Natural killer cell (primary cell): ENCODE data around the gene DPM2. TPM values are rescaled to one million over a fixed set of nuclear protein-coding genes. Genes with fewer than 3 reads are reported as not detected.

Experiments used
- ATAC-seq, 3 donors: fragments of 150-1000 bp in 2 of 3; fragments of 200-7000 bp in 1 of 3; cut with Tn5 transposase; 1 replicate in 1 of 3; 2 replicates in 2 of 3; pipeline ENCODE4 v1.10.0; 2021; ENCODE audit warnings: mild to moderate bottlenecking in 2 of 3, moderate library complexity in 2 of 3
- DNase-seq, 2 donors: peaks; one replicate each; pipeline versions ENCODE4 v3.0.0 to v3.0.0-alpha.2; 2013 to 2021; ENCODE audit warnings: mixed read lengths in 1 of 2
- H3K27ac ChIP-seq: one replicate; pipeline ENCODE4 v1.5.1; 2013; ENCODE audit warnings: mild to moderate bottlenecking, low read length
- H3K27me3 ChIP-seq: one replicate; pipeline ENCODE4 v1.6.1; 2013; ENCODE audit warnings: low read length; ENCODE audit not compliant: control insufficient read depth, insufficient read depth
- H3K36me3 ChIP-seq: one replicate; pipeline ENCODE4 v1.6.1; 2013; ENCODE audit warnings: low read length; ENCODE audit not compliant: control insufficient read depth, insufficient read depth
- H3K4me1 ChIP-seq: one replicate; pipeline ENCODE4 v1.6.1; 2013; ENCODE audit warnings: low read length; ENCODE audit not compliant: control insufficient read depth, insufficient read depth
- H3K4me3 ChIP-seq: one replicate; pipeline ENCODE4 v1.5.1; 2013; ENCODE audit warnings: low read length
- H3K9me3 ChIP-seq: one replicate; pipeline ENCODE4 v1.6.1; 2013; ENCODE audit warnings: low read length; ENCODE audit not compliant: control insufficient read depth, insufficient read depth
- H3K27ac Mint-ChIP-seq, 2 donors: one replicate each; pipeline ENCODE4 v1.8.0; 2022; ENCODE audit warnings: mild to moderate bottlenecking in 2 of 2, mixed read lengths in 2 of 2, moderate library complexity in 1 of 2
- H3K27me3 Mint-ChIP-seq, 2 donors: one replicate each; pipeline ENCODE4 v1.8.0; 2022; ENCODE audit warnings: low read depth in 2 of 2, mixed read lengths in 2 of 2
- H3K36me3 Mint-ChIP-seq: one replicate; pipeline ENCODE4 v1.8.0; 2022; ENCODE audit warnings: mixed read lengths
- H3K4me1 Mint-ChIP-seq, 2 donors: one replicate each; pipeline ENCODE4 v1.8.0; 2022; ENCODE audit warnings: mixed read lengths in 2 of 2
- H3K4me3 Mint-ChIP-seq: one replicate; pipeline ENCODE4 v1.8.0; 2022; ENCODE audit warnings: mild to moderate bottlenecking, moderate library complexity, mixed read lengths
- H3K9me3 Mint-ChIP-seq, 2 donors: one replicate each; pipeline ENCODE4 v1.8.0; 2022; ENCODE audit warnings: mixed read lengths in 2 of 2
- WGBS: methylation state at CpG from one replicate; pipeline ENCODE4 v1.1.7; 2013; ENCODE audit warnings: missing lambda C conversion rate; ENCODE audit not compliant: insufficient coverage; 5-methylcytosine and 5-hydroxymethylcytosine counted together
- intact Hi-C: fragments of 100-400 bp; cut with micrococcal nuclease; formaldehyde crosslinking; loops from one replicate; pipeline ENCODE4 v1.14.2; 2022
- total RNA-seq, 4 donors: library from RNA; stranded (reverse); fragments of 120-200 nt in 1 of 4; gene quantifications; one replicate each; pipeline versions ENCODE4 v1.2.3 to v1.2.4, GENCODE V29; 2013 to 2022
- TF ChIP-seq, protein P1 (sequence below): fragments of 200-600 bp; IDR thresholded peaks from one replicate; pipeline ENCODE4 v1.8.0; 2022; ENCODE audit warnings: antibody characterized with exemption

The DPM2 gene
- total RNA-seq, 3 donors from 2014 or later (not counting 1 experiment from before 2014, with no cell fraction given): 22.9 to 31.4 (median 24.1) TPM

DNA sequence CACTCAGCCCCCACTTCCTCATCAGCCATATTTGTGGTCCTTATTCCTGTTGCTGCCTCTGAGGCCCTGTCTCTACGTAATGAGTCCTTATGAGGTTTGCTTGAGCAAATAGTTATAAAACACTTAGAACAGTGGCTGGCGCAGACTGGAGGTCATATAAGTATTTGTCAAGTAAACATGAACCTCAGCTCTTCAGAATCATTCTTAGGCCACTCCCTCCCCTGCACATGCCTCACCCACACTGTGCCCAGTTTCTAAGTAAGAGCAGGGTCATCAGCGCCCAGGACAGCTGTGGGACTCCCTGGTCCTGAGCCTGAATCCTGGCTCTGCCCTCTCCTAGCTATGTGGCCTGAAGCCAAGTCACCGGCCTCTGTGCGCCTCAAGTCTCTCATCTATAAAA, 24.8 kb downstream of the DPM2 start:
- H3K27ac ChIP-seq: no peak overlapping the region
- TF ChIP-seq, protein P1, sequence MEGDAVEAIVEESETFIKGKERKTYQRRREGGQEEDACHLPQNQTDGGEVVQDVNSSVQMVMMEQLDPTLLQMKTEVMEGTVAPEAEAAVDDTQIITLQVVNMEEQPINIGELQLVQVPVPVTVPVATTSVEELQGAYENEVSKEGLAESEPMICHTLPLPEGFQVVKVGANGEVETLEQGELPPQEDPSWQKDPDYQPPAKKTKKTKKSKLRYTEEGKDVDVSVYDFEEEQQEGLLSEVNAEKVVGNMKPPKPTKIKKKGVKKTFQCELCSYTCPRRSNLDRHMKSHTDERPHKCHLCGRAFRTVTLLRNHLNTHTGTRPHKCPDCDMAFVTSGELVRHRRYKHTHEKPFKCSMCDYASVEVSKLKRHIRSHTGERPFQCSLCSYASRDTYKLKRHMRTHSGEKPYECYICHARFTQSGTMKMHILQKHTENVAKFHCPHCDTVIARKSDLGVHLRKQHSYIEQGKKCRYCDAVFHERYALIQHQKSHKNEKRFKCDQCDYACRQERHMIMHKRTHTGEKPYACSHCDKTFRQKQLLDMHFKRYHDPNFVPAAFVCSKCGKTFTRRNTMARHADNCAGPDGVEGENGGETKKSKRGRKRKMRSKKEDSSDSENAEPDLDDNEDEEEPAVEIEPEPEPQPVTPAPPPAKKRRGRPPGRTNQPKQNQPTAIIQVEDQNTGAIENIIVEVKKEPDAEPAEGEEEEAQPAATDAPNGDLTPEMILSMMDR: no peak
- no peak overlapping the region for H3K27ac Mint-ChIP-seq
- no peaks in the 10 kb centered on the region for H3K9me3 ChIP-seq
- WGBS: 93% methylated on average over 5 of the region's 5 CpGs
- H3K27me3 Mint-ChIP-seq: no peaks in the 10 kb centered on the region
- peaks cover 36% of the 10 kb centered on the region for H3K36me3 ChIP-seq
- no peak overlapping the region for H3K4me3 Mint-ChIP-seq
- no peak for ATAC-seq
- H3K4me1 ChIP-seq: peaks cover 44% of the 10 kb centered on the region
- H3K27me3 ChIP-seq: no peaks in the 10 kb centered on the region
- H3K4me3 ChIP-seq: no peak overlapping the region
- H3K9me3 Mint-ChIP-seq: no peaks in the 10 kb centered on the region
- no peak for DNase-seq
- H3K4me1 Mint-ChIP-seq: peaks cover 0 to 28% of the 10 kb centered on the region in 2 donors
- intact Hi-C loops: loop anchor here (10.0 kb wide), 1 partner anchor 688 kb away; no protein-coding TSS in a partner anchor
- no peaks in the 10 kb centered on the region for H3K36me3 Mint-ChIP-seq

DNA sequence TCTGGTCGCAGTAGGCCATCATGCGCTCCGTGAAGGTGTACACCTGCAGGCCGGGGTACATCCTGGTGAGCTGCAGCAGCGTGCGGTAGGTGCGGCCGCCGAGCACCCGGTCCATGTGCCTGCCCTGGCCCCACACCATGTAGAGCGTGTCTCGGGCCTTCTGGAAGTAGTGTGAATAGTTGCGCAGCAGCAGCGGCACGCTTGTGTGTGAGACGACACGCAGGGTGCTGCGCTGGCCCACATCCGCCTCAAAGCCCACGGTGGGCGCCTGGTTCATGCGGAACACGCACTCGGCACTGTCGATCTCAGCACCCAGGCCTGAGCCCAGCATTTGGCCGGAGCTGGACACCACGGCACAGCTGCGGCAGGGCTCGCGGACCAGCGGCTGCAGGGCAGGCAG, 25.4 kb downstream of the DPM2 start:
- intact Hi-C loops: loop anchor here (10.0 kb wide), 1 partner anchor 687 kb away; no protein-coding TSS in a partner anchor
- Histone ChIP-seq H3K27ac (no peak overlapping the region), H3K9me3 (no peaks in the 10 kb centered on the region), H3K36me3 (peaks cover 36% of the 10 kb centered on the region), H3K4me3 (no peak overlapping the region), H3K27me3 (no peaks in the 10 kb centered on the region), H3K4me1 (peaks cover 42% of the 10 kb centered on the region)
- Mint-ChIP-seq H3K9me3 (no peaks in the 10 kb centered on the region), H3K27me3 (no peaks in the 10 kb centered on the region), H3K4me3 (no peak overlapping the region), H3K27ac (no peak overlapping the region), H3K4me1 (peaks cover 0 to 22% of the 10 kb centered on the region in 2 donors), H3K36me3 (no peaks in the 10 kb centered on the region)
- 97% methylated on average over 31 of the region's 31 CpGs for WGBS
- TF ChIP-seq, protein P1: no peak
- ATAC-seq: no peak
- DNase-seq: no peak

GRCh38 chr9:127910613-127911205, 26.9 kb downstream of the DPM2 start:
- H3K4me3 Mint-ChIP-seq: no peak overlapping the region
- no peaks in the 10 kb centered on the region for H3K27me3 ChIP-seq
- H3K36me3 ChIP-seq: peaks cover 36% of the 10 kb centered on the region
- TF ChIP-seq, protein P1: no peak
- no peaks in the 10 kb centered on the region for H3K9me3 ChIP-seq
- DNase-seq (peak in 1 of 2 donors; percentile 49), ATAC-seq (no peak)
- peak overlapping the region; percentile 37 for H3K27ac ChIP-seq
- intact Hi-C loops: loop anchor here (10.0 kb wide), 1 partner anchor 686 kb away; no protein-coding TSS in a partner anchor
- H3K36me3 Mint-ChIP-seq: no peaks in the 10 kb centered on the region
- H3K4me1 Mint-ChIP-seq: peaks cover 7 to 28% of the 10 kb centered on the region in 2 donors
- 89% methylated on average over 6 of the region's 6 CpGs for WGBS
- H3K27ac Mint-ChIP-seq: peak overlapping the region; percentile 30 to 34
- H3K4me1 ChIP-seq: peaks cover 44% of the 10 kb centered on the region
- no peak overlapping the region for H3K4me3 ChIP-seq
- H3K27me3 Mint-ChIP-seq: no peaks in the 10 kb centered on the region
- H3K9me3 Mint-ChIP-seq: no peaks in the 10 kb centered on the region
